Left forelimb (tissue), 1 donor: ENCODE results near the gene OR8D2.

Experiments
- DNase-seq: peaks from one replicate; pipeline ENCODE4 v3.0.0-alpha.2; 2018; ENCODE audit warnings: low spot score

Gene OR8D2

GRCh38 chr11:124320097-124320496 lies at the start of gene OR8D2:
Gene OR8D2, minus strand, starts transcription at chr11:124320197. Its CDS starts 0 bp downstream, at chr11:124320197.
- no peak for DNase-seq

- no peak for DNase-seq
Observed at GRCh38 chr11:124359566-124359965, 39.6 kb upstream of the OR8D2 start.

GRCh38 chr11:124346311-124346955 lies 26.4 kb upstream of the OR8D2 start:
- DNase-seq: no peak

- no peak for DNase-seq
Observed at GRCh38 chr11:124344346-124344745, 24.3 kb upstream of the OR8D2 start.

- no peak for DNase-seq
Observed at GRCh38 chr11:124340142-124340447, 20.1 kb upstream of the OR8D2 start.

GRCh38 chr11:124339396-124340141 lies 19.6 kb upstream of the OR8D2 start:
- DNase-seq: no peak

GRCh38 chr11:124331873-124332272 lies 11.9 kb upstream of the OR8D2 start:
- no peak for DNase-seq

- no peak for DNase-seq
Observed at GRCh38 chr11:124329787-124330478, 9.9 kb upstream of the OR8D2 start.

- no peak for DNase-seq
Observed at GRCh38 chr11:124327775-124328174, 7.8 kb upstream of the OR8D2 start.

GRCh38 chr11:124322356-124322755 lies 2.4 kb upstream of the OR8D2 start:
- no peak for DNase-seq

- DNase-seq: no peak
Observed at GRCh38 chr11:124315052-124315451, 4.9 kb downstream of the OR8D2 start.

- DNase-seq: no peak
Observed at GRCh38 chr11:124313849-124314248, 6.1 kb downstream of the OR8D2 start, which contains the start of gene OR8D1. Gene OR8D1, minus strand, starts transcription at chr11:124313949. Its CDS starts 3,183 bp downstream, at chr11:124310766.

GRCh38 chr11:124313131-124313530 lies 6.9 kb downstream of the OR8D2 start:
- DNase-seq: no peak

GRCh38 chr11:124311670-124312069 lies 8.3 kb downstream of the OR8D2 start:
- DNase-seq: no peak

- no peak for DNase-seq
Observed at GRCh38 chr11:124311269-124311668, 8.7 kb downstream of the OR8D2 start.

GRCh38 chr11:124310721-124311120 lies 9.3 kb downstream of the OR8D2 start:
- no peak for DNase-seq

GRCh38 chr11:124307093-124307492 lies 12.9 kb downstream of the OR8D2 start:
- DNase-seq: no peak

GRCh38 chr11:124302347-124303125 lies 17.5 kb downstream of the OR8D2 start:
- DNase-seq: no peak

GRCh38 chr11:124301548-124301947 lies 18.4 kb downstream of the OR8D2 start:
- DNase-seq: no peak

GRCh38 chr11:124297921-124298320 lies 22.1 kb downstream of the OR8D2 start:
- DNase-seq: no peak

GRCh38 chr11:124296016-124296415 lies 24.0 kb downstream of the OR8D2 start:
- no peak for DNase-seq

GRCh38 chr11:124294687-124295086 lies 25.3 kb downstream of the OR8D2 start:
- DNase-seq: no peak
